Nucleus accumbens (tissue), 56 donors: Measurements from ENCODE around the gene ECM1.

Experiments
- DNase-seq, 56 donors: peaks; one replicate each; lab custom pipeline; 2025; lab: John Stamatoyannopoulos, UW

The ECM1 gene

DNA sequence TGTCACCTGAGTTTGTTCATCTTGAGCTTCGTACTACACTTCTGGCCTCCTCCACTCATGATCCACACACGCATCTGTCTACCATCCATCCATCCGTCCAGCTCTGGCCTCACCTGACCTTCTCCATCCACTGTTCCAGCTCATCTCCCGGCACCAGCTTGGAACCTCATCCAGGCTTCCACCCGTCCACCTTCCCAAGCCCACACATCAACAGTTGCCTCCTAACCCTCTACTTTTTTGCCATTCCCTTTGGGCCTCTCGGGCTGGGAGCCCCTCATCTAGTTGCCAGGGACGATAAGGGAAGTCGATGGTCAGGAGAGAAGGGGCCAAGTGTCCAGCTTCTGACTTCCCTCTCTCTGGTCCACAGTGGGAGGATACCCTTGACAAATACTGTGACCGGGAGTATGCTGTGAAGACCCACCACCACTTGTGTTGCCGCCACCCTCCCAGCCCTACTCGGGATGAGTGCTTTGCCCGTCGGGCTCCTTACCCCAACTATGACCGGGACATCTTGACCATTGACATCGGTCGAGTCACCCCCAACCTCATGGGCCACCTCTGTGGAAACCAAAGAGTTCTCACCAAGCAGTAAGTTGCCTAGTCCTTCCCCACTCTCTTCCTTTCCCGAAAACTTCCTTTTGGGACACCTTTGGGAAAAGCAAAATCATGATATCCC is 4.2 kb downstream of the ECM1 start:
- DNase-seq: no peak

DNA sequence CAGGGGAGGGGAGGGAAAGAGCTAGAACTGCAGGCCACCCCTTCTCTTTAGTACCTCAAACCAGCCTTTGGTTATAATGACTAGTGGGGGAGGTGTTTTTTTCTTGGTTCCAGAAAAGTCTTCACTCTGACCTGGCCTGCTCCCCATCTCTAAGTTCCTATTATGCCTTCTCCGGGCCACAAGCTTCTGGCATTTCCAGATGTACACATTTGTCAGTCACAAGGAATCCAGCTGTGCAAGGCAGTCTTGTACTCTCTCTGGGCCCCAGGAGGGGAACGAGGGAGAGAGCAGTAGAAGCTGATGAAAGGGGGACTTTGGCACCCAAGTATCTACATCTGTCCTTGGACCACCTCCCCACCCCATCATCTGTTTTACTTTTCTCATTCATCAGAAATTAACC is 4.9 kb downstream of the ECM1 start:
- no peak for DNase-seq

DNA sequence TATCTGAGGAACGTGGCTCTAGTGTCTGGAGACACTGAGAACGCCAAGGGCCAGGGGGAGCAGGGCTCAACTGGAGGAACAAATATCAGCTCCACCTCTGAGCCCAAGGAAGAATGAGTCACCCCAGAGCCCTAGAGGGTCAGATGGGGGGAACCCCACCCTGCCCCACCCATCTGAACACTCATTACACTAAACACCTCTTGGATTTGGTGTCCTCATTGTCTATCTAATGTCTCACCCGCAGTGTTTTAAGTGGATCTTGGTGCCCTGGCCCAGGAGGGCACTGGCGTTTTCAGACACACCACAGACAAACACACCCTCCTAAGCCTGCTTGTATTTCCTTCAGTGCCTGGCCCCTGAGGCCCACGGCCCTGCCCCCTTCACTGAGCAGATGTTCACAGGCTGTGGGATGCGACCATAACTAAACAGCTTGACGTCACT is 5.5 kb downstream of the ECM1 start:
- DNase-seq: no peak

DNA sequence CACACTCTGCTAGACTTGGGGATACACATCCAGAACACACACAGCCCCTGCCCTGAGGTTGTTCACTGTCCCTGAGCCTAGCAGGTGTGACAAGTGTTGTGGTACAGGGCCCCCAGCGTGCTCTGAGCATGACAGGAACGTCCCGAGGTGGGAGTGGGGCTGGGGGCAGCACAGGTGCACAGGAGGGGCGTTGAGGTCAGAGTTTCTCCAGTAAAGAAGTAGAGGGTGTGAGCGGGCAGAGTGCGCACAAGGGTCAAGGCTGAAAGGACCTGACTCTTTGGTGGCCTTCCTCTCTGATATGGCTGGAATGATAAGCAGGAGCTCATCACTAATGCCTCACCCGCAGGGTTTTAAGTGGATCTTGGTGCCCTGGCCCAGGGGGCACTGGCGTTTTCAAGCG is 6.4 kb downstream of the ECM1 start:
- no peak for DNase-seq

DNA sequence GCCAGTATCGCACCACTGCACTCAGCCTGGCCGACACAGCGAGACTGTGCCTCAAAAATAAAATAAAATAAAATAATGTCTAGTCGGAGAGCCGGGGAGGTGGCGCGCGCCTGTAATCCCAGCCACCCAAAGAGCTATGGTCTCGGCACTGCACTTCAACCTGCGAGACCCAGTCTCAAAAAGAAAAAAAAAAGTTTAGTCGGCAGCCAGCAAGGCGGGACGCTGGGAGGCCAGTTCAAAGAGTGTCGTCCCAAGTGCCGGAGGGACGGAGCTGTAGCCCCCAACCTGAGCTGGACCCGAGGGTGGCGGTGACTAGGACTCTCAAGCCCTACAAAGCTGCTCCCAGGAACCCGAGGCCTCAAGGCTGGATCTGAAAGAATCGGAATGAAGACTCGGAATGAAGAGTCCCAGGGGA is 7.0 kb downstream of the ECM1 start:
- DNase-seq: no peak

DNA sequence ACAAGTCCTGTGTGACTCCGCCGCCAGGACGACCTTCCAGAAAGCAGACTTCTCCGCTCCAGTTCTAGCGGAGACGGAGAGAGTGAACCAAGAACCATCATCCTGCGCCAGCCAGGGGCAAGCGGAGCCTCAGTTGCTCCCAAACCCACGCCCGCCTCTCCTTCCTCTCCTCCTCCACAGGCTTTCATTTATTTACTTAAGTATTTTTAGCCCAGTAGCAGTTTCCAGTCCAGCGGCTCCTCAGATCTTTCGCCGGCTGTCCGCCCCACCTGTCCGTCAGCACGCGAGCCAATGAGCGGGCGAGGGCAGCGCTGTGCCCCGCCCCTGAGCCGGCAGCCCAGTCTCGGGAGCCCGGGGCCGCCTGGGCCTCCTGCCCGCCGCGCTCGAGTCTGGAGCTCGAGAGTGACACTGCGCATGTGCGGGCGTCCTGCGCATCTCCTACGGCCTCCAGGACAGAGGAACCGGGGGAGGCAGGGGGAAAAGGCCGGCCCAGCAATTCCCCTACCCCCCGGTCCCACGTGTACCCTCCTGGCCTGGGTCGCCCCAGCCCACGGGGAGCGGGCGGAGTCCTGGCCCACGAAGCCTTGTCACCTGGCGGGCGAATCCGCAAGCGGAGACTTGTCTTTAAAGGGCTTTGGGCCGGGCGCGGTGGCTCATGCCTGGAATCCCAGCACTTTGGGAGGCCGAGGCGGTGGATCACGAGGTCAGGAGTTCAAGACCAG is 7.6 kb downstream of the ECM1 start, which contains the start of gene FALEC:
FALEC (plus strand) TSS at position 425 of the 722 bp plus-strand sequence.
- peak; percentile 70 to 98 (median 94) for DNase-seq

DNA sequence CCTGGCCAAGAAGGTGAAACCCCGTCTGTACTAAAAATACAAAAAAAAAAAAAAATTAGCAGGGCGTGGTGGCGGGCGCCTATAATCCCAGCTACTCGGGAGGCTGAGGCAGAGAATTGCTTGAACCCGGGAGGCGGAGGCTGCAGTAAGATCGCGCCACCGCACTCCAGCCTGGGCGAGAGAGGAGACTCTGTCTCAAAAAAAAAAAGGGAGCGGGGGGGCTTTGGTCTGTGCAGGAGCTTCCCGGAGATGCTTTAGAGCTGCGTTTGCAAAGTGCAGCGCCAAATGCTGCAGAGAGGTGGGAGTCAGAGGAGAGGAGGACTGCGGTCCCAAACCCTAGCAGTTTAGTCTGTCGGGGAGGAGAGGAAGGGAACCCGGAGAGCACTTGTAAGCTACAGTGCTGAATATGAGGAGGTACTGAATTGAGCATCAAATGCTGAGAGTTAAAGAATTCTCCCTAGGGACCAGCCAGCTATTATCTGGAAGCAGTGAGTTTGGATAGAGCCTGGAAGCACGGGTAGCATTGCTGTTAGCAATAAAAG is 8.2 kb downstream of the ECM1 start:
- DNase-seq: peak in 24 of 56 donors; percentile 4 to 44 (median 26)

DNA sequence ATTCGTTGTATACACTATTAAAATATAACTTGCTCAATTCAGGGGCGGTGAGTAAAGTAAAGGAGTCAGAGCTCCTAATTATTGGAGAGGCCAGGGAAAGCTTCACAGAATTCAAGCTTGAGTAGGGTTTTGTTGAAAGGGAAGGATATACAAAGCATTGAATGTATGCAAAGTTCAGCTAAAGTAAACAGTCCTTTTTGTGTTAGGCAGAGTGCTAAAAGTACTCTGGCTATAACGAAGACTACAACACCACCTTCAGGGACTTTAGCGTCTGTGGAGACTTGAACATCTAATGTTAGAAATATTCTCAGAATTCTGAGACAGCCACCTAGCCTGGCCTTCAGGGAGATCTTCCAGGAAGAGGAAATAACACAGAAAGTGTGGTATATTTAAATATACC is 8.7 kb downstream of the ECM1 start:
- DNase-seq: no peak

DNA sequence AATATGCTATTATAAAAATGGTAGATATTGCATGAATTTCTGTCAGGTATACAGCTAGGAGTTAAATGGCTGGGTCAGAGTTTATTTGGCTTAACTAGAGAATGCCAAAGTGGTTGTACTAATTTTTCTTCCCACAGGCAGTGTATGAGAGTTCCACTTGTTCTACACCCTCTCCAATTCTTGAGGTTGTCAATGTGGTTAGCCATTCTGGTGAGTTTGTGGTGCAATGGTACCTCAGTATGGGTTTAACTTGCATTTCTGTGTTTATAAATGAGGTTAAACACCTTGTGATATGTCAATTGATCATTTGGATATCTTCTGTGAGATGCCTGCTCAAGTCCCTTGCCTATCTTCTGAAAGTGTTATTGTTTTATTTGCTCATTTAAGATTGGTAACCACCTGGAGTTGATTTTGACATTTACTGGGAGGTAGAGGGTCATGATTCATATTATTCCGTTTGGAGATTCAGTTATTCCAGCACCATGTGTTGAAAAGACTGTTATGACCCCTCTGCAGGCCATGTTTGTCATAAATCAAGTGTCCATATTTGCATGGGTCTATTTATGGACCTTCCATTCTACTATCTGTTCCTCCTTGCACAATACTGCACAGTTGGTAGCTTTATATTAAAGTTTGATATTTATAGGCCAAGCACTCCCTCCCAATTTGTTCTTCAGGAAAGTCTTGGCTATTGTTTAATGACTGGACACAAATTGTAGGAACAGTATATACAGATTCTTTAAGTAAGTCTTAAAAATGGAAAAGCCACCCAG is 13.5 kb downstream of the ECM1 start:
- DNase-seq: no peak

DNA sequence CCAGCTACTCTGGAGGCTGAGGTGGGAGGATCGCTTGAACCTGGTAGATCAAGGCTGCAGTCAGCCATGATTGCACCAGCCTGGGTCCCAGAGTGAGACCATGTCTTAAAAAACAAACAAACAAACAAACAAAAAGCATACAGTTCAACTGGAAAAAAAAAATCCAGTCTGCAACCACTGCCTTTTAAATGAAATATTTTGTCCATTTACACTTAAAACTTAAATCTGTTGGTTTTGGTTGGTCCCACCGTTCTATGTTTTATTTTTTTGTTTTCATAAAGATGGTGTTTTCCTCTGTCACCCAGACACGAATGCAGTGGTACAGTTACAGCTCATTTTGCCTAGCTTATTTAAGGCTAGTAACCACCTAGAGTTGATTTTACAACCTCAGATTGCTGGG is 17.4 kb downstream of the ECM1 start:
- DNase-seq: no peak

DNA sequence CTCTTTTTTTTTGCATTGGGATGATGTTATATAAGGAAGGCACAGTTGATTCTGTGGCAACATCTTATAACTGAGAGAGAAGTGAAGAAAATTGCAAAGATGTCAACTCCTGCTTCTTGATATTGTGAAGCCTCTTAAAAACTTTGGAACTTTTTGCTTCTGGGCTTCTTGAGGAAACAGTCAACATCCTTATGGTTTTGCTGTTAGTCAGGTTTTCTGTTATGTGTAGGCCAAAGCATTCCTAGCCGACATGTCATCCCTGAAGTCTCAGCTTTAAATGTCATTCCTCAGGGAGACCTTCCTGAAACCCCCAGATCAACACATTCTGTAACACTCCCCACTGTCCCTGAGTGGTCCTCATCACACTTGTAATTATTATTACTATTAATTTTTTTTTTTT is 20.3 kb downstream of the ECM1 start:
- no peak for DNase-seq

DNA sequence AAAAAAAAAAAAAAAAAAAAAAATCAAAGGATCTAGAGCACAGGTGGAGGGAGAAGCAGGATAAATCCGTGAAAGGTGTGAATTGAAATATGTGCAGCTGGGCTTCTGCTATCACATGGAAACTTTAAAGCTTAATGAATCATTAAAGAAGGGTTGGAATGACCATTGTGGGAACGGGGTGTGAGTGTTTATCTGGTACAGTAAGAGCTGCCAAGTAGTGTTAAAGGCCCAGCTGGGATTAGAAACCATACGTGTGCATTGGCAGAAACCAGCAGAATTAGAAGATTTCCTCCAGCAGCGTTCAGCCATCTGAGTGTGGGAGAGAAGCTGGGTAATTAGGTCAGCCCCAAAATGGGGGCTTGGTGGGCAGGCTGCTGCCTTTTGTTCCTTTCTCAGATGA is 21.1 kb downstream of the ECM1 start:
- DNase-seq: no peak

DNA sequence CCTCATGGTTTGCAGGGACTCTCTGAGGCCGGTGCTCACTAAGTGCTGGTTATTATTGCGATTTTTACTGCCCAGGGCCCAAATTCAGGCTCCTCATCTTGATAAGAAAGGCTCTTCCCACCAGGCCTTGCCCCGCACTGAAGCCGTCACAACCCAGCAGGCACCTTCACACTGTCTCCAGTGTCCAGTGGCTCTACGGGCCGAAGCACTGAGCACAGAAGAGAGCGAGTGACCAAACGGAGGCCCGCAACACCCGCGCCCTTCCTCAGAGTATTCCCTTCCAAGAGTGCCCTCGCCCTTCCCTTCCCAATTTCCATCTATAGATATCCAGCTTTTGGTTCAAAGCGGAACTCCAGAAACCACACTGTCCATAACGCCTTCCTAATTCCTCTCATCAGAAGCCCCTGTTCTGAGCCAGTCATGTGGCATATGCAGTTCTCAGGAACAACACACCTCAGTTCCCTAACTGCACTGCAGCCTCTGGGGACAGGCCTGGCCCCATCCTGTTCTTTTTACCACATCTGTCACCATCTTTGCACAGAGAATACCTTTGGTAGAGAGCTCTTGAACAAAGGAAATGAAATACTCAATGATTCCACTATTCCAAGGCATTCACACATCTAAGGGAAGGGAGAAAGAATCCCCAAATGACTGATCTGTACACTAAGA is 22.7 kb downstream of the ECM1 start:
- DNase-seq: no peak

DNA sequence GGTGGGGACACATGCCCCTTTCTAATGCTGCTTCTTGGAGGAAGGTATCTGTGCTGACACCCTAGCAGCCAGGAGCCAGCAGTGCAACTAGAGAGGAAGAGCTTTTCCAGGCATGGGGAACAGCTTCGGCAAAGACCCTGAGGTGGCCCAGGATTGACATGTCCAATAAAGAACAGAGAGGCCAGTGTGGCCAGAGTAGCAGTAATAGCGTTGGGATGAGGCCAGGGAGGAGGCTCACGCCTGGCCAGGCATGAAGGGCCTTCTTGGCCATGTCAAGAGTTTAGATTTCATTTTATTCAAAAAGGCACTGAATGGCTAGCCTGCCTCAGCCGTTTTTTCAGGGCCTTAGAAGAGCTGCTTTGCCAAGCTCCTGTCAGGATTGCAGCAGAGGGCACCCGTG is 25.0 kb downstream of the ECM1 start:
- DNase-seq: peak in 2 of 56 donors; percentile 29 to 35

DNA sequence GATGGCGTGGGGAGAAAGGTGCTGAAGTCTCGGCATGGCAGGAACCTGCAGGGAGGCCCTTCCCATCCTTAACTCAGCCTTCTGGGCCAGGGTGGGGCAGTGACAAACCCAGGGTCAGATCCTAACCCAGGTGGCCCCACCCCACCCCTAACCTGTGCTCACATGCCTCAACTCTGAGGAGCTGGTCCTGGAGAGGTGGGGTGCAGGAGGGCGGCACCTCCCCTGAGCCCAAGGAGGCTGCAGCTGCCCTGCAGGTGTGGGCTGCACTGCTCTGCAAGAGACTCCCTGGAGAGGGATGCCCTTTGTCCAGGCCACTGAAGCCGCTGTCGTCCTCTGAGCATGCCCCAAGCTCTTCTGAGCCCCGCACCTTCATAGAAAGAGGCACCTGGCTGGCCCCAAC is 26.1 kb downstream of the ECM1 start:
- DNase-seq: no peak

DNA sequence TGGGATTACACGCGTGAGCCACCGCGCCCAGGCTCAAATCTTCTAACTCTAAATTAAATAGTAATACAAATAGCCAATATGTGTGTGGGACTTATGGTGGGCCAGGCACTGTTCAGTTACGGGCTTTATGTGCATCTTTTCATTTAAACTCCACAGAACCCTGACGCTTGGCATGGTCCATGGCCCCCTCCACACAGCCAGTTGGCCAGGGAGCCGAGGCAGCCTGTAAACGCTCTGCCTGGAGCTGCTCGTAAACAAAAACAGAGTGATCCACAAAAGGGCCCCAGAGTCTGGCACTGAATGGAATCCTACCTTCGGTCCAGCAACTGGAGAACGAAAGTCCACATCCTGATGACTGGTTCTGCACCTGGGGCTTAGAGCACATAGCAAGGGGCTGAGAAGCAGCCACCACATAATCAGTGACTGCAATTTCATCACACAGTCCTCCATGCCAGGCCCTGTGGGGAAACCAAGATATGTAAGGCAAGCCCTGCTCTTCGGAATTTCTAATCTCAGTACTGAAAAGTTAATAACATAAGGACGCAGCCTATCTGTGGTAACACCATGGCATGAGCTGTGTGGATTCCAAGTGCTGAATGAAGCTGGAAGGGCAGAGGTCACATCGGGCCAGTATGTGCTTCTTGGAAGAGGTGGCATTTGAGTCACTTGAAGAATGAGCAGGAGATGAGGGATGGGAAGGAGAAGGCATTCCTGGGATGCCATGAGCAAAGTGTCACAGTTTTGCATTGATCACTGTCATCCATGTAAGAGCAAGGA is 27.8 kb downstream of the ECM1 start:
- DNase-seq: no peak

DNA sequence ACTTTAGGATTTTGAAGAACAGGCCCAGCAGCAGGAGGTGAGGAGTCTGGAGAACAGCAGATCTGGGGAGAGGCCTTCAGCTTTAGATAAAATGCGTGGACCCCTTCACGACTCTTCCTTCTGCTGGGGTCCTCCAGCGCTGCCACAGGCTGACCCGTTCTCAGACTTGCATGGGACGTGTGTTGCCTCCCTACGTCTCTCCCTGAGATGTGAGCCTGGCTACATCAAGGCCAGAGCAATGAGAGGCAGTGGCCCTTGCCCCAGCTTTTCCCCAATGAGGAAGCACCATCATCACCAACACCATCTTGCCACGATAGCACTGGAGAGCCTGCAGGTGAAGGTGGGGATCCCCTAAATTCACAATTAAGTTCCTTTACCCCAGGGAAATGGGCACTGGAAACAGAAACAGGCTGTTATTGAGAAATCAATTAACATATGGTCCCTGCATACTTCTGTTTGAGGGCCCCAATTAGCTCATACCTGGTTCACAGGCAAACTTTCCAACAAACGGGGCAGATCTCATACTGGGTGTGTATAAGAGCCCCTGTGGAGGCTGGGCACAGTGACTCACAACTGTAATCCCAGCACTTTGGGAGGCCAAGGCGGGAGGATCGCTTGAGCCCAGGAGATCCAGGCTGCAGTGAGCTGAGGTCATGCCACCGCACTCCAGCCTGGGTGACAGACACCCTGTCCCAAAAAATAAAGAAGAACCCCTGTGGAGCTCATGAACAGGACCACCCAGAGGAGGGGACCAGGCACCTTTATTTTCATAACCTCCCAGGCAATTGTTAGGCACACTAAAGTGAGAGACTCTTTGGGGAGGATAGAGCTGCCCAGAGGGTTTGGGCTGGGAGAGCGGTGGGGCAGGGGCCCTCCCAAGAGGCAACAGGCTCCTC is 29.2 kb downstream of the ECM1 start:
- DNase-seq: no peak

DNA sequence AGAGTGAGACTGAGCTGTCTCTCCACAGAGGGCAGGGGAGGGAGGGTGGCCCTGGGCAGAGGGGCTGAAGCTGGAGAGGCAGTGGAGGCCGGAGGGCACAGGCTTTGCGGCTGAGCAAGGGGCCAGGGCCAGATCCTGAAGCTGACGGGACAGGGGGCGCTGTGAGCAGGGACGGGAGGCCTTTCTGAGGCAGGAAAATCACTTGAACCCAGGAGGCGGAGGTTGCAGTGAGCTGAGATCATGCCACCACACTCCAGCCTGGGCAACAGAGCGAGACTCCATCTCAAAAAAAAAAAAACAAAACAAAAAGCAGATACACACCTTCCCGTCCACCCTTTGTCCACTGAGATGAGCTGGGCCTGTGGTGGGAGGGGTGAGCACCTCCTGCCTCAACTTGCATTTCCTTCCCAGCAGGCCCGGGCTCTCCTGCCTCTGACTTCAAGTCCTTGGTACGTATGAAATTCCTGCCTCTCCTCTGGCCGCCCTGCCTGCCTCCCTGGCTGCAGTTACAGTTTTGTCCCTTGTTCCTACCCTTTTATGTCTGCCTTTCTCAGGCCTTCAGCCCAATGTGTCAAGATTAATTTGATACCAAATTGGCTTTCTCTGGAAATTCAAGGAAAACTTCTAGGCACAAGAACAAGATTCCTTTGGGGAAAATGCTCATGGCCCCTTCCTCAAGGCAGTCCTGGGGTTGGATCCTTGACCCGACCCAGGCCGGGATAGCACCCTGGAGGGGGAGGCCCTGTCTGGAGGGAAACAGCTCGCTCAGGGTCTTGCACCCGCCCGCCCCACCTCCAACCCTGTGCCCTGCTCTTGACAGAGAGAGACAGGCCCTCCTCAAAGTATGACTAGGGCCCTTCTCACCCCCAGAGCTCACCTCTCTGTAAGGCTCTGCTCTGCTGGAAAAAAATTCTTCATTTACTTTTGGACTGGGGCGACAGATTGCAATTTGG is 30.1 kb downstream of the ECM1 start:
- no peak for DNase-seq
